A549 (cell line): ENCODE data around the gene MESP2.

ENCODE experiments used
- CBX2 ChIP-seq: fragments of 200-600 bp; sonication (generic); IDR thresholded peaks from 2 replicates; pipeline ENCODE4 v1.6.1; 2016; ENCODE audit warnings: low read depth, mild to moderate bottlenecking, borderline replicate concordance
- CTCF ChIP-seq: fragments of >200 bp; sonication (Bioruptor Twin); formaldehyde crosslinking; IDR thresholded peaks from 3 replicates; pipeline ENCODE4 v1.5.1; 2016
- E2F6 ChIP-seq: IDR thresholded peaks from 2 replicates; pipeline ENCODE4 v1.6.1; 2012; ENCODE audit warnings: low read depth, borderline replicate concordance
- ESRRA ChIP-seq: fragments of 150-350 bp; IDR thresholded peaks from 2 replicates; pipeline ENCODE4 v1.6.1; 2014; ENCODE audit warnings: mild to moderate bottlenecking, low read length, borderline replicate concordance
- HOXA7 ChIP-seq: fragments of 250-450 bp; sonication (Bioruptor Pico); IDR thresholded peaks from 2 replicates; pipeline ENCODE4 v1.5.0; 2020; ENCODE audit warnings: mild to moderate bottlenecking, moderate library complexity
- KDM1A ChIP-seq: fragments of 200-600 bp; sonication (generic); IDR thresholded peaks from 2 replicates; pipeline ENCODE4 v1.6.1; 2016; ENCODE audit warnings: low read depth, mild to moderate bottlenecking
- POLR2A ChIP-seq: IDR thresholded peaks from 2 replicates; pipeline ENCODE4 v1.6.1; 2012; ENCODE audit warnings: mild to moderate bottlenecking, low read length
- RAD21 ChIP-seq, 2 experiments: fragments of >200 bp in 1 of 2; sonication (Bioruptor Twin) in 1 of 2; formaldehyde crosslinking in 1 of 2; IDR thresholded peaks in 1 of 2; conservative IDR thresholded peaks in 1 of 2; 2 replicates in 1 of 2; 3 replicates in 1 of 2; pipeline ENCODE4 v1.6.1; 2012 to 2018; ENCODE audit warnings: inconsistent platforms in 1 of 2
- RFX5 ChIP-seq: fragments of 450-650 bp; IDR thresholded peaks from 2 replicates; pipeline ENCODE4 v1.7.1; 2014; ENCODE audit warnings: antibody characterized with exemption, mild to moderate bottlenecking, moderate library complexity
- RNF2 ChIP-seq: fragments of 200-600 bp; sonication (generic); IDR thresholded peaks from 2 replicates; pipeline ENCODE4 v1.6.1; 2016; ENCODE audit warnings: low read depth, mild to moderate bottlenecking, antibody characterized with exemption, moderate library complexity, borderline replicate concordance
- SREBF2 ChIP-seq: fragments of 450-650 bp; IDR thresholded peaks from 2 replicates; pipeline ENCODE4 v1.6.1; 2014; ENCODE audit warnings: mild to moderate bottlenecking, moderate library complexity
- TFCP2L1 ChIP-seq: fragments of 250-450 bp; sonication (Bioruptor Pico); IDR thresholded peaks from 2 replicates; pipeline ENCODE4 v1.5.0; 2021; ENCODE audit warnings: mild to moderate bottlenecking
- USF2 ChIP-seq: fragments of 450-650 bp; IDR thresholded peaks from 2 replicates; pipeline ENCODE4 v1.6.1; 2014; ENCODE audit warnings: antibody characterized with exemption
- ZFP36 ChIP-seq: fragments of 450-650 bp; IDR thresholded peaks from 2 replicates; pipeline ENCODE4 v1.6.1; 2014; ENCODE audit warnings: borderline replicate concordance; ENCODE audit not compliant: partially characterized antibody

- no peak for TF ChIP-seq CBX2
- peak; percentile 97 to 98 for TF ChIP-seq RAD21 (conservative IDR thresholded peaks at IDR 0.05 in 1 of 2, IDR thresholded peaks at IDR 0.05 in 1 of 2)
- no peak for TF ChIP-seq USF2
- peak; percentile 98 for TF ChIP-seq CTCF
- TF ChIP-seq ESRRA = no peak
- TF ChIP-seq TFCP2L1 (CRISPR knock-in tag) = no peak
- no peak for TF ChIP-seq RFX5
- TF ChIP-seq KDM1A = no peak
- no peak for TF ChIP-seq POLR2A
- no peak for TF ChIP-seq E2F6
- no peak for TF ChIP-seq ZFP36
- TF ChIP-seq RNF2 = no peak
- no peak for TF ChIP-seq HOXA7
- TF ChIP-seq SREBF2 = no peak
These were observed 15.7 kb upstream of the MESP2 start for GRCh38 chr15:89760303-89761008.
